Left ventricle myocardium inferior (tissue), 1 donor: ENCODE data around the gene PLTP. TPM values are rescaled to one million over a fixed set of nuclear protein-coding genes. Genes with fewer than 3 reads are reported as not detected.

Experiments used
- DNase-seq: peaks from one replicate; pipeline ENCODE4 v3.0.0-alpha.2; 2020
- H3K27ac ChIP-seq: fragments of 200-600 bp; replicated peaks from 2 replicates; pipeline ENCODE4 v1.8.0; 2021
- H3K27me3 ChIP-seq: fragments of 200-600 bp; 2 replicates; pipeline ENCODE4 v1.8.0; 2021; ENCODE audit warnings: low read depth
- H3K36me3 ChIP-seq: fragments of 200-600 bp; 2 replicates; pipeline ENCODE4 v1.8.0; 2021
- H3K4me1 ChIP-seq: fragments of 200-600 bp; 2 replicates; pipeline ENCODE4 v1.8.0; 2021
- H3K4me3 ChIP-seq: fragments of 200-600 bp; 2 replicates; pipeline ENCODE4 v1.8.0; 2021; ENCODE audit warnings: mild to moderate bottlenecking, moderate library complexity
- H3K9me3 ChIP-seq: fragments of 200-600 bp; replicated peaks from 2 replicates; pipeline ENCODE4 v1.8.0; 2021
- intact Hi-C: fragments of 100-400 bp; cut with micrococcal nuclease; formaldehyde crosslinking; loops from one replicate; pipeline ENCODE4 v1.11.0; 2022
- total RNA-seq: library from RNA; stranded (reverse); fragmentation: NEBNext Ultra II Directional; extraction: Animal tissue kit (Norgen Biotek cat#: 25700); gene quantifications from one replicate; pipeline ENCODE4 v1.2.1, GENCODE V29; 2021
- TF ChIP-seq, protein P1 (sequence below): fragments of 200-600 bp; IDR thresholded peaks from 2 replicates; pipeline ENCODE4 v1.8.0; 2021; ENCODE audit warnings: antibody characterized with exemption, mild to moderate bottlenecking, borderline replicate concordance
- donor health status: DM: no; HTN: yes; CAD: no; lungs with severe emphysema.

PLTP gene
- total RNA-seq, 1 donor from 2014 or later = 84.1 TPM

DNA sequence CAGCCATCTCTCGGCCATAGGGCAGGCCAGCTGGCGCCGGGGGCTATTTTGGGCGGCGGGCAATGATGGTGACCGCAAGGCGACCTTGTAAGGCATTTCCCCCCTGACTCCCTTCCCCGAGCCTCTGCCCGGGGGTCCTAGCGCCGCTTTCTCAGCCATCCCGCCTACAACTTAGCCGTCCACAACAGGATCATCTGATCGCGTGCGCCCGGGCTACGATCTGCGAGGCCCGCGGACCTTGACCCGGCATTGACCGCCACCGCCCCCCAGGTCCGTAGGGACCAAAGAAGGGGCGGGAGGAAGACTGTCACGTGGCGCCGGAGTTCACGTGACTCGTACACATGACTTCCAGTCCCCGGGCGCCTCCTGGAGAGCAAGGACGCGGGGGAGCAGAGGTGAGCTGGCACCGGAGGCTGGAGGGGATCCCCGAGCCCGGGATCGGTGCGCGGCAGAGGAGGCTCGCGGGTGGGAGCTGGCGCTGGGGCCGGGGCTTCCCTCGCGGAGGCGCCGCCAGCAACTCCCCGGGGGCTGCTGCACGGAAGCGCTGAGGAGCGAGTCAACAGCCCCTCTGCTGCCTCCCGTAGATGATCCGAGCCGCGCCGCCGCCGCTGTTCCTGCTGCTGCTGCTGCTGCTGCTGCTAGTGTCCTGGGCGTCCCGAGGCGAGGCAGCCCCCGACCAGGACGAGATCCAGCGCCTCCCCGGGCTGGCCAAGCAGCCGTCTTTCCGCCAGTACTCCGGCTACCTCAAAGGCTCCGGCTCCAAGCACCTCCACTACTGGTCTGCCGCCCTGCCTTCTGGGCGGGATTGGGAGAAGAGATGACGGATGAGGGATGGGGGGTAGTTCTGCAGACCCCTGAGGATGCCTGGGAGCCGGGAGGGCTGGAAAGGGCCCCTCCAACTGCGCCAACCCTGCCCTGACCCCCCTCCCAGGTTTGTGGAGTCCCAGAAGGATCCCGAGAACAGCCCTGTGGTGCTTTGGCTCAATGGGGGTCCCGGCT is 20.7 kb downstream of the PLTP start, which contains the start of the genes CTSA and NEURL2:
CTSA (plus strand) TSS at position 351 of the 999 bp plus-strand sequence; CDS start at position 585, 234 bp downstream.
NEURL2 (minus strand) TSS at position 224 of the 999 bp plus-strand sequence; CDS start at position 7, 217 bp downstream.
- Histone ChIP-seq H3K27ac (peak within 1 kb of the TSS; percentile 94), H3K27me3 (no peaks in the 10 kb centered on the region), H3K4me1 (peaks cover 50% of the 10 kb centered on the region), H3K36me3 (peaks cover 57% of the 10 kb centered on the region), H3K9me3 (no peaks in the 10 kb centered on the region), H3K4me3 (peak within 1 kb of the TSS; percentile 83)
- intact Hi-C loops = loop anchor here (5.0 kb wide), 1 partner anchor 41 kb away; the partner anchor contains the start of gene PCIF1
- TF ChIP-seq, protein P1, sequence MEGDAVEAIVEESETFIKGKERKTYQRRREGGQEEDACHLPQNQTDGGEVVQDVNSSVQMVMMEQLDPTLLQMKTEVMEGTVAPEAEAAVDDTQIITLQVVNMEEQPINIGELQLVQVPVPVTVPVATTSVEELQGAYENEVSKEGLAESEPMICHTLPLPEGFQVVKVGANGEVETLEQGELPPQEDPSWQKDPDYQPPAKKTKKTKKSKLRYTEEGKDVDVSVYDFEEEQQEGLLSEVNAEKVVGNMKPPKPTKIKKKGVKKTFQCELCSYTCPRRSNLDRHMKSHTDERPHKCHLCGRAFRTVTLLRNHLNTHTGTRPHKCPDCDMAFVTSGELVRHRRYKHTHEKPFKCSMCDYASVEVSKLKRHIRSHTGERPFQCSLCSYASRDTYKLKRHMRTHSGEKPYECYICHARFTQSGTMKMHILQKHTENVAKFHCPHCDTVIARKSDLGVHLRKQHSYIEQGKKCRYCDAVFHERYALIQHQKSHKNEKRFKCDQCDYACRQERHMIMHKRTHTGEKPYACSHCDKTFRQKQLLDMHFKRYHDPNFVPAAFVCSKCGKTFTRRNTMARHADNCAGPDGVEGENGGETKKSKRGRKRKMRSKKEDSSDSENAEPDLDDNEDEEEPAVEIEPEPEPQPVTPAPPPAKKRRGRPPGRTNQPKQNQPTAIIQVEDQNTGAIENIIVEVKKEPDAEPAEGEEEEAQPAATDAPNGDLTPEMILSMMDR = no peak
- DNase-seq = peak; percentile 96

DNA sequence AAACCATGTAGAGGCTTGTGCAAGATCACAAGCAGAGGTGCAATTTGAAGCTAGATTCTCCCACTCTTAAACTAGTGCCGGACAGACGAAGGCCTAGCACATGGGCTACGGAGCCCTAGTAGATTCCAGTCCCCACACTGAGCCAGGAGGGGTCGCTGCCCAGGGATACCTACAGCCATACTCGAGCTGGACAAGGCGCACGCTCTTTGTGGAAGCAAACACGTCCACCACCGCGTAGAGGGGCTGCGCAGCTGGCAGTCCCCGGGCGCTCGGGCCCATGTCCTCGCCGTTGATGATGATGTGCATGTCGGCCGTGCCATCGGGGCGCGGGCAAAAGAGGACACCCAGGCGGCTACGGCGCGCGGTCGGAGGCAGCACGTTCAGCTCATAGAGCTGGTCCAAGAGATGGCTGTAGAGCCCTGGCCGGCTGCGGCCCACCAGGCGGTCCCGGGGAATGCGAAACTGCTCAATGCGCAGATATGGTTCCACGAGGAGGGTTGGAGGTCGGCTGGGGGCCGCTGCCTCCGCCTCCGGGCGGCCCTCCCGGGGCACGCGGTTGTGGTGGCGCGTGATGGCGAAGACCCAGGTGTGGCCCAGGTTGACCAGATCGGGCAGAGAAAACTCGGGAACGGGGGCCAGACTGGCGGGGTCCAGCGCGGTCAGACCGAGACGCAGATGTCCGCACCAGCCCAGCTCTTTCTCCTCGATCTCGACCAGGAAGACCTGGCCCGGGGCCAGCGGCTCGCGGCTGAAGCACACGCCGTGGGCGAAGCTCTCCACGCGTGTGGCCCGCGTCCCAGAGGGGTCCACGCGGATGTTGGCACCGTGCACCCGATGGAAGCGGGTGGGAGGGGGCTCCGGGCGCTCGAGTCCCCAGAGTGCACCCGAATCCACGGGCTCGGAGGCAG is 21.6 kb downstream of the PLTP start:
- peaks cover 51% of the 10 kb centered on the region for H3K4me1 ChIP-seq
- no peaks in the 10 kb centered on the region for H3K9me3 ChIP-seq
- peak overlapping the region; percentile 83 for H3K4me3 ChIP-seq
- intact Hi-C loops = loop anchor here (5.0 kb wide), 1 partner anchor 42 kb away; the partner anchor contains the start of gene PCIF1
- H3K27ac ChIP-seq = peak overlapping the region; percentile 94
- DNase-seq = peak; percentile 85
- H3K36me3 ChIP-seq = peaks cover 54% of the 10 kb centered on the region
- TF ChIP-seq, protein P1 = peak; percentile 77
- H3K27me3 ChIP-seq = no peaks in the 10 kb centered on the region

DNA sequence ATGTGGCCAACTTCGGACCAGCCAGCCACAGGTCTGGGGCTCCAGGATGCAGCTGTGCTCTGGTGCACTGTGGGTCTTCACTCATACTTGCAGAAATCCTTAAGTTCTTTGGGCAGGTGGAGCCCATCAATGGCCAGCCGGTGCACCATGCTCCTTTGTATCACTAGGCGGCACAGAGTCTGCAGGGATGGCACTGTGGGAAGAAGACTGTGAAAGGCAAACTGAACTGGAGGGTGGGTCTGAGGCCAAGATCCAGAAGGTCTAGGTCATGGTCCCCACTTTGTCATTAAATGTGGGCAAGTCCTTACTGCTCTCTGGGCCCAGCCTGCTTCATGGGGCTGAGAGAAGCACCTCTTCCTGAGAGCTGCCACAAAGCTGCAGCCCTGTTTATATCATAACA is 23.3 kb downstream of the PLTP start:
- intact Hi-C loops = no loop called here
- Histone ChIP-seq H3K27me3 (no peaks in the 10 kb centered on the region), H3K4me1 (peaks cover 59% of the 10 kb centered on the region), H3K27ac (no peak overlapping the region), H3K9me3 (no peaks in the 10 kb centered on the region), H3K4me3 (no peak overlapping the region), H3K36me3 (peaks cover 40% of the 10 kb centered on the region)
- TF ChIP-seq, protein P1 = no peak
- no peak for DNase-seq

DNA sequence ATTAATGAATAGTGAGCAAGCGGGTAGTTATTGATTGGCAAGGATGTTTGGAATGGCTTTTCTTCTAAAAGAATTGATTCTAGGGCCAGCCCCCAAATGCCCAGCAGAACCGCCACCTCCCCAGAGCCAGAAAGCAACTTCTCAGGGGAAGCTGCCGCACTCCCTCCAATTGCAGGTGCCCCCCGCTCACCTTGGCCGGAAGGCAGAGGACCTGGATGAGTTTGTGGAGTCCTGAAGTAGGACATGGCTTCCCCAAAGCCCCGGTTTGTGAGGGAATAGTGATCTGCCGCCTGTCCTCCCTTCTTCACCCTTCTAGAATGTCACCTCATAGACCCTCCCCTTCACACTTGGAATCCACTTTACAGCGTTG is 24.6 kb downstream of the PLTP start, which contains the start of gene SPATA25:
SPATA25 (minus strand) TSS at position 277 of the 370 bp plus-strand sequence; CDS start at position 245, 32 bp downstream.
- no peak within 1 kb of the TSS for H3K4me3 ChIP-seq
- no peak for DNase-seq
- H3K27ac ChIP-seq = no peak within 1 kb of the TSS
- H3K36me3 ChIP-seq = peaks cover 39% of the 10 kb centered on the region
- TF ChIP-seq, protein P1 = no peak
- intact Hi-C loops = no loop called here
- H3K9me3 ChIP-seq = no peaks in the 10 kb centered on the region
- peaks cover 57% of the 10 kb centered on the region for H3K4me1 ChIP-seq
- no peaks in the 10 kb centered on the region for H3K27me3 ChIP-seq
